GM15510 (cell line): ENCODE measurements around the gene HSD17B3.

ENCODE experiments used
- POLR2A ChIP-seq: IDR thresholded peaks from 3 replicates; pipeline ENCODE4 v1.6.1; 2011; ENCODE audit warnings: borderline replicate concordance; ENCODE audit not compliant: insufficient read length; ENCODE audit errors: extremely low read depth

HSD17B3 gene

GRCh38 chr9:96251451-96251850 is 50.5 kb downstream of the HSD17B3 start:
- TF ChIP-seq POLR2A, result no peak

- TF ChIP-seq POLR2A, result no peak
These were observed 52.2 kb downstream of the HSD17B3 start for GRCh38 chr9:96249746-96250145.

GRCh38 chr9:96246267-96246671 is 55.7 kb downstream of the HSD17B3 start:
- no peak for TF ChIP-seq POLR2A

- no peak for TF ChIP-seq POLR2A
These were observed 56.6 kb downstream of the HSD17B3 start for GRCh38 chr9:96245399-96245798.

- no peak for TF ChIP-seq POLR2A
These were observed 58.2 kb downstream of the HSD17B3 start for GRCh38 chr9:96243778-96244177.

GRCh38 chr9:96242811-96243210 is 59.2 kb downstream of the HSD17B3 start:
- no peak for TF ChIP-seq POLR2A

GRCh38 chr9:96241391-96241809 is 60.6 kb downstream of the HSD17B3 start:
- no peak for TF ChIP-seq POLR2A

GRCh38 chr9:96236854-96237550 is 65.0 kb downstream of the HSD17B3 start:
- TF ChIP-seq POLR2A, result no peak

- no peak for TF ChIP-seq POLR2A
These were observed 69.3 kb downstream of the HSD17B3 start for GRCh38 chr9:96232539-96233241.

- no peak for TF ChIP-seq POLR2A
These were observed 69.8 kb downstream of the HSD17B3 start for GRCh38 chr9:96232164-96232538.

GRCh38 chr9:96230002-96230401 is 72.0 kb downstream of the HSD17B3 start:
- no peak for TF ChIP-seq POLR2A

- TF ChIP-seq POLR2A, result no peak
These were observed 79.8 kb downstream of the HSD17B3 start for GRCh38 chr9:96222132-96222531.

GRCh38 chr9:96219900-96220257 is 82.1 kb downstream of the HSD17B3 start:
- no peak for TF ChIP-seq POLR2A

GRCh38 chr9:96219026-96219899 is 82.7 kb downstream of the HSD17B3 start:
- TF ChIP-seq POLR2A, result no peak
